Measurements from ENCODE around the gene LGMN. TPM values are rescaled to one million over a fixed set of nuclear protein-coding genes. Genes with fewer than 3 reads are reported as not detected.

LGMN gene
- total RNA-seq, 2 experiments from 2014 or later = 2.1 to 2.3 TPM

DNA sequence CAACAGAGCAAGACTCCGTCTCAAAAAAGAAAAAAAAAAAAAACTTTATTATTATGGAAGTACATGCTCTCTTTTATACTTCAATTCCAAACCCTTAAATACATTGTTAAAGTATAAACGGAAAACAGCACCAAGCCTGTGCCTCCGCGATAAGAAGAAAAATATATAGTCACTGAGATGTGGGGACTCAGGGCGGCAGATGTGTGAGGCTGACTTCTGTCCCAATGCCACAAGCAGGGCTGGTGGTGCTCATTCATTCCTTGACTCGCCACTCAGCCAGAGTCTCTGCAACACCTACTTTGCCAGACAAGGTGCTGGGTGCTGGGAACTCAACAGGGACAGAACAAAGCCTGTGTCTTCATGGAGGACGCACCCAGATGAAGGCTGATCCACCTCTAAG is 13.8 kb downstream of the LGMN start:
- H3K27me3 Mint-ChIP-seq = peaks cover 3% of the 10 kb centered on the region
- no peaks in the 10 kb centered on the region for H3K9me3 Mint-ChIP-seq
- ATAC-seq (no peak), DNase-seq (no peak)
- H3K4me1 Mint-ChIP-seq (ENCODE audit: low read depth) = peaks cover 21% of the 10 kb centered on the region
- intact Hi-C loops (cut with micrococcal nuclease) = loop anchor here (5.0 kb wide), 1 partner anchor 33 kb away; no protein-coding TSS in a partner anchor
- TF ChIP-seq CTCF (IDR thresholded peaks at IDR 0.05) = no peak
- CTCF ChIA-PET = interaction anchor here (1.5 kb wide), 1 partner anchor 20 kb away, joined by 4 read pairs; no protein-coding TSS in a partner anchor
- POLR2A ChIA-PET = interaction anchor here (0.6 kb wide), 1 partner anchor 33 kb away, joined by 3 read pairs; no protein-coding TSS in a partner anchor
- H3K27ac Mint-ChIP-seq = no peak overlapping the region
- H3K36me3 Mint-ChIP-seq (ENCODE audit: low read depth) = peaks cover 10% of the 10 kb centered on the region
- H3K4me3 Mint-ChIP-seq = no peak overlapping the region

- ChIA-PET POLR2A (no interaction called here), CTCF (interaction anchor here (0.8 kb wide), 1 partner anchor 50 kb away, joined by 3 read pairs; no protein-coding TSS in a partner anchor)
- ATAC-seq (no peak), DNase-seq (no peak)
- H3K4me1 Mint-ChIP-seq (ENCODE audit: low read depth) = peaks cover 29% of the 10 kb centered on the region
- TF ChIP-seq CTCF (IDR thresholded peaks at IDR 0.05) = no peak
- no peak overlapping the region for H3K27ac Mint-ChIP-seq
- peaks cover 10% of the 10 kb centered on the region for H3K36me3 Mint-ChIP-seq (ENCODE audit: low read depth)
- no peak overlapping the region for H3K4me3 Mint-ChIP-seq
- intact Hi-C loops (cut with micrococcal nuclease) = loop anchor here (5.0 kb wide), 1 partner anchor 34 kb away; no protein-coding TSS in a partner anchor
- H3K9me3 Mint-ChIP-seq = no peaks in the 10 kb centered on the region
- peaks cover 3% of the 10 kb centered on the region for H3K27me3 Mint-ChIP-seq
Observed at GRCh38 chr14:92733007-92733406, 15.4 kb downstream of the LGMN start.

DNA sequence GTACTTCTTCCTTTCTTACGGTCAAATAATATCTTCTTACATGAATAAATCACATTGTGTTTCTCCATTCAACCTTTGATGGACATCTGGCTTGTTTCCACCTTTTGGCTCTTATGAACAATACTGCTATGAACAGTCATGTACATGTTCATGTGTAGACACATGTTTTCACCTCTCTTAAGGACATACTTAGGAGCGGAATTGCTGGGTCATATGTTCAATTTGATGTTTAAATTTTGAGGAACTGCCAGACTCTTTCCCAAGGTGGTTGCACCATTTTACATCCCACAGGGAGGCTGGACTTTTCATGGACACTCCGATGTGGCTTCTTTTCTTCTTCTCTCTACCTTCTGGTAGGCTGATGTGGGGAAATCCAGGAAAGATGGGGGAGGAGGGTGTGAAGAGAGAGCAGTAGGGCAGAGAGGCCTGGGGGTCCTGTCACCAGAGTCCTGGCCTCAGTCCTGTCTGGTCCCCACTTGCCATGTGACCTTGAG is 16.8 kb downstream of the LGMN start:
- H3K4me1 Mint-ChIP-seq (ENCODE audit: low read depth) = peaks cover 18% of the 10 kb centered on the region
- TF ChIP-seq CTCF (IDR thresholded peaks at IDR 0.05) = no peak
- ATAC-seq (no peak), DNase-seq (no peak)
- no peaks in the 10 kb centered on the region for H3K9me3 Mint-ChIP-seq
- intact Hi-C loops (cut with micrococcal nuclease) = loop anchor here (5.0 kb wide), 1 partner anchor 36 kb away; no protein-coding TSS in a partner anchor
- no peak overlapping the region for H3K27ac Mint-ChIP-seq
- no peak overlapping the region for H3K4me3 Mint-ChIP-seq
- ChIA-PET CTCF (no interaction called here), POLR2A (interaction anchor here (0.8 kb wide), 1 partner anchor 20 kb away, joined by 3 read pairs; no protein-coding TSS in a partner anchor)
- peaks cover 3% of the 10 kb centered on the region for H3K27me3 Mint-ChIP-seq
- peaks cover 10% of the 10 kb centered on the region for H3K36me3 Mint-ChIP-seq (ENCODE audit: low read depth)

GRCh38 chr14:92729634-92730358 is 18.6 kb downstream of the LGMN start:
- Mint-ChIP-seq H3K4me1 (ENCODE audit: low read depth) (peaks cover 16% of the 10 kb centered on the region), H3K9me3 (no peaks in the 10 kb centered on the region), H3K27me3 (peaks cover 3% of the 10 kb centered on the region), H3K27ac (no peak overlapping the region), H3K4me3 (peak overlapping the region; percentile 20), H3K36me3 (ENCODE audit: low read depth) (peaks cover 10% of the 10 kb centered on the region)
- intact Hi-C loops (cut with micrococcal nuclease) = loop anchor here (5.0 kb wide), 1 partner anchor 38 kb away; no protein-coding TSS in a partner anchor
- CTCF ChIA-PET = interaction anchor here (1.0 kb wide), 1 partner anchor 10 kb away, joined by 3 read pairs; no protein-coding TSS in a partner anchor
- DNase-seq (peak; percentile 69), ATAC-seq (peak; percentile 50)
- no peak for TF ChIP-seq CTCF (IDR thresholded peaks at IDR 0.05)
- POLR2A ChIA-PET = interaction anchor here (2.1 kb wide), 1 partner anchor 22 kb away, joined by 8 read pairs; no protein-coding TSS in a partner anchor

Measured in activated CD8-positive, alpha-beta T cell treated with anti-CD3 and anti-CD28 coated beads for 36 hours (primary cell).